Mammary epithelial cell (primary cell): ENCODE results near the gene ANKRD1.

Experiments
- CTCF ChIP-seq, 2 donors: IDR thresholded peaks in 1 of 2; conservative IDR thresholded peaks in 1 of 2; 2 replicates each; pipeline ENCODE4 v1.5.1; 2011 to 2012; ENCODE audit warnings: inconsistent platforms in 2 of 2, low read length in 2 of 2, mild to moderate bottlenecking in 2 of 2, control low read depth in 1 of 2, low read depth in 1 of 2; ENCODE audit not compliant: insufficient read depth in 1 of 2; ENCODE audit errors: extremely low read depth in 1 of 2
- EZH2 ChIP-seq: IDR thresholded peaks from 2 replicates; pipeline ENCODE4 v1.6.1; 2012; ENCODE audit warnings: low read length, inconsistent platforms, borderline replicate concordance

GRCh38 chr10:90884431-90884830, 36.5 kb downstream of the ANKRD1 start:
- TF ChIP-seq EZH2: no peak
- no peak for TF ChIP-seq CTCF (conservative IDR thresholded peaks at IDR 0.05 in 1 of 2, IDR thresholded peaks at IDR 0.05 in 1 of 2; ENCODE audit: extremely low read depth in 1 of 2, insufficient read depth in 1 of 2, low read depth in 1 of 2, low read length in 2 of 2)
